IMR-90 (cell line): ENCODE results near the gene AGK. TPM values are rescaled to one million over a fixed set of nuclear protein-coding genes. Genes with fewer than 3 reads are reported as not detected.

Experiments used
- ATAC-seq: fragments of 200-7000 bp; cut with Tn5 transposase; 2 replicates; pipeline ENCODE4 v1.9.1; 2020; ENCODE audit warnings: low read depth, mild to moderate bottlenecking, moderate library complexity
- BruUV-seq: library from RNA; stranded (reverse); fragments of 400-500 nt; replicated peaks from 2 replicates; lab custom pipeline; 2021; lab: Mats Ljungman, UMichigan
- CTCF ChIA-PET: fragments of 300-600 bp; formaldehyde crosslinking; extraction: SDS; loops from one replicate; lab custom pipeline; 2021; ENCODE audit warnings: antibody characterized with exemption; lab: Yijun Ruan, JAX
- POLR2A ChIA-PET: fragments of 300-600 bp; sonication (Branson Sonifier 250); formaldehyde crosslinking; loops from one replicate; lab custom pipeline; 2022; ENCODE audit warnings: antibody characterized with exemption; ENCODE audit not compliant: unreplicated experiment; lab: Charles Lee
- DNase-seq: peaks from one replicate; pipeline ENCODE4 v3.0.0; 2013
- H2AFZ ChIP-seq: replicated peaks from 2 replicates; pipeline ENCODE3; 2013; ENCODE audit warnings: low read length, mild to moderate bottlenecking; ENCODE audit not compliant: poor library complexity
- H2AK5ac ChIP-seq: 2 replicates; pipeline ENCODE4 v1.6.1; 2013; ENCODE audit warnings: low read depth, low read length, inconsistent platforms
- H2AK9ac ChIP-seq: replicated peaks from 2 replicates; pipeline ENCODE3; 2013; ENCODE audit warnings: mild to moderate bottlenecking, low read depth, low read length, moderate library complexity; ENCODE audit not compliant: poor library complexity
- H2BK120ac ChIP-seq: 2 replicates; pipeline ENCODE4 v1.6.1; 2013; ENCODE audit warnings: low read depth, low read length, inconsistent platforms
- H2BK15ac ChIP-seq: 3 replicates; pipeline ENCODE4 v1.6.1; 2013; ENCODE audit warnings: low read depth, low read length, inconsistent platforms
- H2BK20ac ChIP-seq: 2 replicates; pipeline ENCODE4 v1.6.1; 2013; ENCODE audit warnings: low read depth, mild to moderate bottlenecking, inconsistent platforms, low read length, moderate library complexity
- H2BK5ac ChIP-seq: 2 replicates; pipeline ENCODE4 v1.6.1; 2013; ENCODE audit warnings: mild to moderate bottlenecking, low read depth, low read length, inconsistent platforms; ENCODE audit not compliant: poor library complexity, severe bottlenecking
- H3K14ac ChIP-seq: replicated peaks from 2 replicates; pipeline ENCODE4 v1.6.1; 2013; ENCODE audit warnings: low read depth, low read length, inconsistent platforms
- H3K18ac ChIP-seq: 2 replicates; pipeline ENCODE4 v1.6.1; 2013; ENCODE audit warnings: low read depth, low read length, control low read depth
- H3K23ac ChIP-seq: 2 replicates; pipeline ENCODE4 v1.6.1; 2013; ENCODE audit warnings: low read depth, low read length, inconsistent platforms
- H3K27ac ChIP-seq: 2 replicates; pipeline ENCODE4 v1.5.1; 2013; ENCODE audit warnings: mild to moderate bottlenecking, control low read depth, low read length; ENCODE audit not compliant: insufficient read depth
- H3K27me3 ChIP-seq: 2 replicates; pipeline ENCODE4 v1.6.1; 2013; ENCODE audit warnings: low read length; ENCODE audit not compliant: control insufficient read depth, insufficient read depth
- H3K36me3 ChIP-seq: 2 replicates; pipeline ENCODE4 v1.6.1; 2013; ENCODE audit warnings: low read length, mixed read lengths; ENCODE audit not compliant: control insufficient read depth, insufficient read depth
- H3K4ac ChIP-seq: 2 replicates; pipeline ENCODE4 v1.6.1; 2013; ENCODE audit warnings: low read depth, low read length, inconsistent platforms
- H3K4me1 ChIP-seq: 2 replicates; pipeline ENCODE4 v1.6.1; 2013; ENCODE audit warnings: low read length, mixed read lengths; ENCODE audit not compliant: control insufficient read depth, insufficient read depth
- H3K4me2 ChIP-seq: 2 replicates; pipeline ENCODE4 v1.6.1; 2013; ENCODE audit warnings: low read depth, mild to moderate bottlenecking, control low read depth, low read length, moderate library complexity
- H3K4me3 ChIP-seq: 2 replicates; pipeline ENCODE4 v1.5.1; 2013; ENCODE audit warnings: low read depth, mild to moderate bottlenecking, control low read depth, low read length, moderate library complexity; ENCODE audit not compliant: insufficient read depth
- H3K56ac ChIP-seq: 2 replicates; pipeline ENCODE4 v1.6.1; 2013; ENCODE audit warnings: low read length, inconsistent platforms; ENCODE audit not compliant: insufficient read depth; ENCODE audit errors: extremely low read depth
- H3K79me1 ChIP-seq, 2 experiments: 2 replicates each; pipeline ENCODE4 v1.6.1; 2013; ENCODE audit warnings: low read length in 2 of 2, inconsistent platforms in 1 of 2, low read depth in 1 of 2
- H3K9ac ChIP-seq: 2 replicates; pipeline ENCODE4 v1.6.1; 2013; ENCODE audit warnings: low read depth, low read length, control low read depth
- H3K9me1 ChIP-seq: 2 replicates; pipeline ENCODE4 v1.6.1; 2013; ENCODE audit warnings: low read length, inconsistent platforms; ENCODE audit not compliant: insufficient read depth
- H3K9me3 ChIP-seq: 2 replicates; pipeline ENCODE4 v1.6.1; 2013; ENCODE audit warnings: low read length; ENCODE audit not compliant: control insufficient read depth, insufficient read depth
- H4K20me1 ChIP-seq: 2 replicates; pipeline ENCODE4 v1.6.1; 2013; ENCODE audit warnings: low read length, inconsistent platforms; ENCODE audit not compliant: insufficient read depth
- H4K5ac ChIP-seq: 2 replicates; pipeline ENCODE4 v1.6.1; 2013; ENCODE audit warnings: mild to moderate bottlenecking, low read depth, low read length, control low read depth
- H4K8ac ChIP-seq, 2 experiments: 2 replicates each; pipeline ENCODE4 v1.6.1; 2013; ENCODE audit warnings: low read depth in 2 of 2, low read length in 2 of 2, control low read depth in 1 of 2, inconsistent platforms in 1 of 2
- H4K91ac ChIP-seq: 2 replicates; pipeline ENCODE4 v1.6.1; 2013; ENCODE audit warnings: low read depth, low read length, inconsistent platforms; ENCODE audit not compliant: insufficient read depth
- BHLHE40 ChIP-seq: fragments of 150-350 bp; IDR thresholded peaks from 2 replicates; pipeline ENCODE4 v1.6.1; 2016; ENCODE audit warnings: mild to moderate bottlenecking, low read depth, low read length
- CEBPB ChIP-seq: IDR thresholded peaks from 2 replicates; pipeline ENCODE4 v1.6.1; 2012; ENCODE audit warnings: low read depth, low read length, improper control_type of control experiment
- FOS ChIP-seq: fragments of 150-350 bp; IDR thresholded peaks from 2 replicates; pipeline ENCODE4 v1.6.1; 2016; ENCODE audit warnings: low read depth, low read length
- MAFK ChIP-seq: IDR thresholded peaks from 2 replicates; pipeline ENCODE4 v1.6.1; 2012; ENCODE audit warnings: low read depth, low read length, improper control_type of control experiment
- MAZ ChIP-seq: IDR thresholded peaks from 2 replicates; pipeline ENCODE4 v1.6.1; 2012; ENCODE audit warnings: low read depth, mild to moderate bottlenecking, low read length, improper control_type of control experiment, moderate library complexity, borderline replicate concordance
- MXI1 ChIP-seq: IDR thresholded peaks from 2 replicates; pipeline ENCODE4 v1.6.1; 2012; ENCODE audit warnings: low read depth, mild to moderate bottlenecking, low read length, moderate library complexity, borderline replicate concordance
- NFE2L2 ChIP-seq: fragments of 150-350 bp; IDR thresholded peaks from 2 replicates; pipeline ENCODE4 v1.6.1; 2016; ENCODE audit warnings: low read depth, mild to moderate bottlenecking, low read length
- POLR2A ChIP-seq: IDR thresholded peaks from 2 replicates; pipeline ENCODE4 v1.6.1; 2012; ENCODE audit warnings: mild to moderate bottlenecking, low read depth, low read length
- RAD21 ChIP-seq: IDR thresholded peaks from 2 replicates; pipeline ENCODE4 v1.6.1; 2012; ENCODE audit warnings: low read length, improper control_type of control experiment
- RCOR1 ChIP-seq: IDR thresholded peaks from 2 replicates; pipeline ENCODE4 v1.6.1; 2012; ENCODE audit warnings: mild to moderate bottlenecking, low read length, improper control_type of control experiment; ENCODE audit not compliant: insufficient replicate concordance
- RFX5 ChIP-seq: IDR thresholded peaks from 2 replicates; pipeline ENCODE4 v1.8.0; 2012; ENCODE audit warnings: low read depth, mild to moderate bottlenecking, low read length, moderate library complexity
- SMC3 ChIP-seq: fragments of 150-350 bp; IDR thresholded peaks from 2 replicates; pipeline ENCODE4 v1.6.1; 2016; ENCODE audit warnings: low read depth, mild to moderate bottlenecking, antibody characterized with exemption, low read length, moderate library complexity
- WGBS, 2 experiments: methylation state at CpG; one replicate each; pipeline versions ENCODE4 v1.1.5 to v1.1.7; 2013; ENCODE audit warnings: missing lambda C conversion rate in 2 of 2; ENCODE audit not compliant: insufficient read length in 1 of 2; ENCODE audit errors: extremely low coverage in 2 of 2; 5-methylcytosine and 5-hydroxymethylcytosine counted together
- dilution Hi-C: fragments of 300-500 bp; cut with HindIII; formaldehyde crosslinking; loops from one replicate; pipeline ENCODE4 v1.14.3; 2018; ENCODE audit warnings: low sequenced_read_pairs; ENCODE audit not compliant: unreplicated experiment
- in situ Hi-C: fragments of 300-500 bp; cut with MboI; formaldehyde crosslinking; loops from 3 replicates; pipeline ENCODE4 v1.14.3; 2019; ENCODE audit warnings: low sequenced_read_pairs, inconsistent platforms, mixed read lengths
- intact Hi-C: fragments of 100-400 bp; cut with micrococcal nuclease; formaldehyde crosslinking; loops from 2 replicates; pipeline ENCODE4 v1.10.0; 2022
- polyA plus RNA-seq, 3 experiments: library from polyadenylated mRNA; depleted of rRNA; stranded (reverse); fragments of >200 nt; gene quantifications; 2 replicates each; pipeline ENCODE4 v1.2.3, GENCODE V29; 2012; ENCODE audit warnings: low replicate concordance in 1 of 3
- total RNA-seq: library from RNA; depleted of rRNA; stranded (reverse); fragments of >200 nt; gene quantifications from 2 replicates; pipeline ENCODE4 v1.2.3, GENCODE V29; 2012
- TF ChIP-seq, protein P1 (sequence below): fragments of 150-350 bp; IDR thresholded peaks from 2 replicates; pipeline ENCODE4 v1.6.1; 2017; ENCODE audit warnings: mild to moderate bottlenecking, antibody characterized with exemption, low read length, low read depth
- TF ChIP-seq, protein P2 (sequence below): fragments of 150-350 bp; IDR thresholded peaks from 2 replicates; pipeline ENCODE4 v1.6.1; 2016; ENCODE audit warnings: low read depth, mild to moderate bottlenecking, low read length, moderate library complexity, borderline replicate concordance

The AGK gene
- total and polyA plus RNA-seq, 2 of the 4 experiments (the other 2 are of a cell fraction) = 35.5 to 37.3 TPM

DNA sequence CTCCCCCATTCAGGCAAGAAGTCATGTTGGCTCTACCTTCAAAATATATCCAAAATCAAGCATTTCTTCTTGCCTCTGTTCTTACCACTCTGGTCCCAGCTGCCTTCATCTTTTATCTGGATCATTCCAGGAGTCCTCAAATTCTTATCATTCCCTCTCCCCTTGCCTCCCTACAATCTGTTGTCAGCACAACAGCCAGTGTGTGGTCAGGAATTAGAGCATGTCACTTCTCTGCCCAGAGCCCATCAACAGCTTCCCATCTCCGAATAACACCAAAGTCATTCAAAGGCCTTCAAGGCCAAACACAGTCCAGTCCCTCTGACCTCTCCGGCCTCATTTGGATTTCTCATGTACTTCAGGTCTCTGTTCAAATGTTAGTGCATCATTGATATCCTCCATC, 80.3 kb downstream of the AGK start:
- Histone ChIP-seq H3K9me1 (peaks cover 3% of the 10 kb centered on the region; the same call in 1 of the 2 replicates), H2AFZ (no peak overlapping the region), H3K27me3 (no peaks in the 10 kb centered on the region), H2BK20ac (no peak overlapping the region), H2BK5ac (no peak overlapping the region), H3K14ac (no peak overlapping the region), H3K4me1 (no peaks in the 10 kb centered on the region), H4K8ac (no peak overlapping the region), H3K23ac (no peak overlapping the region), H3K18ac (no peak overlapping the region), H2AK9ac (no peak overlapping the region), H3K27ac (no peak overlapping the region), H3K79me1 (no peaks in the 10 kb centered on the region), H2AK5ac (no peak overlapping the region), H3K4me2 (no peak overlapping the region), H3K4ac (no peak overlapping the region), H4K5ac (no peak overlapping the region), H3K36me3 (peaks cover 5% of the 10 kb centered on the region), H4K20me1 (no peaks in the 10 kb centered on the region), H3K4me3 (no peak overlapping the region), H2BK15ac (no peak overlapping the region), H2BK120ac (no peak overlapping the region), H3K9me3 (no peaks in the 10 kb centered on the region), H3K56ac (no peak overlapping the region), H4K91ac (no peak overlapping the region), H3K9ac (no peak overlapping the region)
- intact Hi-C loops (no loop called here), dilution Hi-C loops (no loop called here), in situ Hi-C loops (no loop called here)
- CTCF ChIA-PET = interaction anchor here (1.7 kb wide), 1 partner anchor 24 kb away, joined by 4 read pairs; no protein-coding TSS in a partner anchor
- DNase-seq (no peak), ATAC-seq (no peak)
- TF ChIP-seq POLR2A (no peak), NFE2L2 (no peak), CEBPB (no peak), RFX5 (no peak), RAD21 (no peak), MAFK (no peak), MAZ (no peak), FOS (no peak), RCOR1 (no peak), BHLHE40 (no peak), MXI1 (no peak), SMC3 (no peak)
- TF ChIP-seq, protein P1, sequence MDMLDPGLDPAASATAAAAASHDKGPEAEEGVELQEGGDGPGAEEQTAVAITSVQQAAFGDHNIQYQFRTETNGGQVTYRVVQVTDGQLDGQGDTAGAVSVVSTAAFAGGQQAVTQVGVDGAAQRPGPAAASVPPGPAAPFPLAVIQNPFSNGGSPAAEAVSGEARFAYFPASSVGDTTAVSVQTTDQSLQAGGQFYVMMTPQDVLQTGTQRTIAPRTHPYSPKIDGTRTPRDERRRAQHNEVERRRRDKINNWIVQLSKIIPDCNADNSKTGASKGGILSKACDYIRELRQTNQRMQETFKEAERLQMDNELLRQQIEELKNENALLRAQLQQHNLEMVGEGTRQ = no peak
- TF ChIP-seq, protein P2, sequence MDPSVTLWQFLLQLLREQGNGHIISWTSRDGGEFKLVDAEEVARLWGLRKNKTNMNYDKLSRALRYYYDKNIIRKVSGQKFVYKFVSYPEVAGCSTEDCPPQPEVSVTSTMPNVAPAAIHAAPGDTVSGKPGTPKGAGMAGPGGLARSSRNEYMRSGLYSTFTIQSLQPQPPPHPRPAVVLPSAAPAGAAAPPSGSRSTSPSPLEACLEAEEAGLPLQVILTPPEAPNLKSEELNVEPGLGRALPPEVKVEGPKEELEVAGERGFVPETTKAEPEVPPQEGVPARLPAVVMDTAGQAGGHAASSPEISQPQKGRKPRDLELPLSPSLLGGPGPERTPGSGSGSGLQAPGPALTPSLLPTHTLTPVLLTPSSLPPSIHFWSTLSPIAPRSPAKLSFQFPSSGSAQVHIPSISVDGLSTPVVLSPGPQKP = no peak
- no CpG with 5 or more reads among the region's 2 CpGs for WGBS, 2 experiments
- BruUV-seq = no TSS peak
- POLR2A ChIA-PET = no interaction called here
